IMR-90 (cell line): ENCODE results near the gene POLD4. TPM values are rescaled to one million over a fixed set of nuclear protein-coding genes. Genes with fewer than 3 reads are reported as not detected.
A peak's percentile ranks its signal among the peaks of the same experiment; 100 is the strongest.

Experiments
- ATAC-seq: fragments of 200-7000 bp; cut with Tn5 transposase; 2 replicates; pipeline ENCODE4 v1.9.1; 2020; ENCODE audit warnings: low read depth, mild to moderate bottlenecking, moderate library complexity
- BruUV-seq: library from RNA; stranded (reverse); fragments of 400-500 nt; replicated peaks from 2 replicates; lab custom pipeline; 2021; lab: Mats Ljungman, UMichigan
- CTCF ChIA-PET: fragments of 300-600 bp; formaldehyde crosslinking; extraction: SDS; loops from one replicate; lab custom pipeline; 2021; ENCODE audit warnings: antibody characterized with exemption; lab: Yijun Ruan, JAX
- POLR2A ChIA-PET: fragments of 300-600 bp; sonication (Branson Sonifier 250); formaldehyde crosslinking; loops from one replicate; lab custom pipeline; 2022; ENCODE audit warnings: antibody characterized with exemption; ENCODE audit not compliant: unreplicated experiment; lab: Charles Lee
- DNase-seq: peaks from one replicate; pipeline ENCODE4 v3.0.0; 2013
- H2AFZ ChIP-seq: replicated peaks from 2 replicates; pipeline ENCODE3; 2013; ENCODE audit warnings: low read length, mild to moderate bottlenecking; ENCODE audit not compliant: poor library complexity
- H2AK5ac ChIP-seq: 2 replicates; pipeline ENCODE4 v1.6.1; 2013; ENCODE audit warnings: low read depth, low read length, inconsistent platforms
- H2AK9ac ChIP-seq: replicated peaks from 2 replicates; pipeline ENCODE3; 2013; ENCODE audit warnings: mild to moderate bottlenecking, low read depth, low read length, moderate library complexity; ENCODE audit not compliant: poor library complexity
- H2BK120ac ChIP-seq: 2 replicates; pipeline ENCODE4 v1.6.1; 2013; ENCODE audit warnings: low read depth, low read length, inconsistent platforms
- H2BK15ac ChIP-seq: 3 replicates; pipeline ENCODE4 v1.6.1; 2013; ENCODE audit warnings: low read depth, low read length, inconsistent platforms
- H2BK20ac ChIP-seq: 2 replicates; pipeline ENCODE4 v1.6.1; 2013; ENCODE audit warnings: low read depth, mild to moderate bottlenecking, inconsistent platforms, low read length, moderate library complexity
- H2BK5ac ChIP-seq: 2 replicates; pipeline ENCODE4 v1.6.1; 2013; ENCODE audit warnings: mild to moderate bottlenecking, low read depth, low read length, inconsistent platforms; ENCODE audit not compliant: poor library complexity, severe bottlenecking
- H3K14ac ChIP-seq: replicated peaks from 2 replicates; pipeline ENCODE4 v1.6.1; 2013; ENCODE audit warnings: low read depth, low read length, inconsistent platforms
- H3K18ac ChIP-seq: 2 replicates; pipeline ENCODE4 v1.6.1; 2013; ENCODE audit warnings: low read depth, low read length, control low read depth
- H3K23ac ChIP-seq: 2 replicates; pipeline ENCODE4 v1.6.1; 2013; ENCODE audit warnings: low read depth, low read length, inconsistent platforms
- H3K27ac ChIP-seq: 2 replicates; pipeline ENCODE4 v1.5.1; 2013; ENCODE audit warnings: mild to moderate bottlenecking, control low read depth, low read length; ENCODE audit not compliant: insufficient read depth
- H3K27me3 ChIP-seq: 2 replicates; pipeline ENCODE4 v1.6.1; 2013; ENCODE audit warnings: low read length; ENCODE audit not compliant: control insufficient read depth, insufficient read depth
- H3K36me3 ChIP-seq: 2 replicates; pipeline ENCODE4 v1.6.1; 2013; ENCODE audit warnings: low read length, mixed read lengths; ENCODE audit not compliant: control insufficient read depth, insufficient read depth
- H3K4ac ChIP-seq: 2 replicates; pipeline ENCODE4 v1.6.1; 2013; ENCODE audit warnings: low read depth, low read length, inconsistent platforms
- H3K4me1 ChIP-seq: 2 replicates; pipeline ENCODE4 v1.6.1; 2013; ENCODE audit warnings: low read length, mixed read lengths; ENCODE audit not compliant: control insufficient read depth, insufficient read depth
- H3K4me2 ChIP-seq: 2 replicates; pipeline ENCODE4 v1.6.1; 2013; ENCODE audit warnings: low read depth, mild to moderate bottlenecking, control low read depth, low read length, moderate library complexity
- H3K4me3 ChIP-seq: 2 replicates; pipeline ENCODE4 v1.5.1; 2013; ENCODE audit warnings: low read depth, mild to moderate bottlenecking, control low read depth, low read length, moderate library complexity; ENCODE audit not compliant: insufficient read depth
- H3K56ac ChIP-seq: 2 replicates; pipeline ENCODE4 v1.6.1; 2013; ENCODE audit warnings: low read length, inconsistent platforms; ENCODE audit not compliant: insufficient read depth; ENCODE audit errors: extremely low read depth
- H3K79me1 ChIP-seq, 2 experiments: 2 replicates each; pipeline ENCODE4 v1.6.1; 2013; ENCODE audit warnings: low read length in 2 of 2, inconsistent platforms in 1 of 2, low read depth in 1 of 2
- H3K9ac ChIP-seq: 2 replicates; pipeline ENCODE4 v1.6.1; 2013; ENCODE audit warnings: low read depth, low read length, control low read depth
- H3K9me1 ChIP-seq: 2 replicates; pipeline ENCODE4 v1.6.1; 2013; ENCODE audit warnings: low read length, inconsistent platforms; ENCODE audit not compliant: insufficient read depth
- H3K9me3 ChIP-seq: 2 replicates; pipeline ENCODE4 v1.6.1; 2013; ENCODE audit warnings: low read length; ENCODE audit not compliant: control insufficient read depth, insufficient read depth
- H4K20me1 ChIP-seq: 2 replicates; pipeline ENCODE4 v1.6.1; 2013; ENCODE audit warnings: low read length, inconsistent platforms; ENCODE audit not compliant: insufficient read depth
- H4K5ac ChIP-seq: 2 replicates; pipeline ENCODE4 v1.6.1; 2013; ENCODE audit warnings: mild to moderate bottlenecking, low read depth, low read length, control low read depth
- H4K8ac ChIP-seq, 2 experiments: 2 replicates each; pipeline ENCODE4 v1.6.1; 2013; ENCODE audit warnings: low read depth in 2 of 2, low read length in 2 of 2, control low read depth in 1 of 2, inconsistent platforms in 1 of 2
- H4K91ac ChIP-seq: 2 replicates; pipeline ENCODE4 v1.6.1; 2013; ENCODE audit warnings: low read depth, low read length, inconsistent platforms; ENCODE audit not compliant: insufficient read depth
- BHLHE40 ChIP-seq: fragments of 150-350 bp; IDR thresholded peaks from 2 replicates; pipeline ENCODE4 v1.6.1; 2016; ENCODE audit warnings: mild to moderate bottlenecking, low read depth, low read length
- RFX5 ChIP-seq: IDR thresholded peaks from 2 replicates; pipeline ENCODE4 v1.8.0; 2012; ENCODE audit warnings: low read depth, mild to moderate bottlenecking, low read length, moderate library complexity
- USF2 ChIP-seq: fragments of 150-350 bp; IDR thresholded peaks from 2 replicates; pipeline ENCODE4 v1.6.1; 2017; ENCODE audit warnings: mild to moderate bottlenecking, antibody characterized with exemption, low read length, low read depth
- WGBS, 2 experiments: methylation state at CpG; one replicate each; pipeline versions ENCODE4 v1.1.5 to v1.1.7; 2013; ENCODE audit warnings: missing lambda C conversion rate in 2 of 2; ENCODE audit not compliant: insufficient read length in 1 of 2; ENCODE audit errors: extremely low coverage in 2 of 2; 5-methylcytosine and 5-hydroxymethylcytosine counted together
- dilution Hi-C: fragments of 300-500 bp; cut with HindIII; formaldehyde crosslinking; loops from one replicate; pipeline ENCODE4 v1.14.3; 2018; ENCODE audit warnings: low sequenced_read_pairs; ENCODE audit not compliant: unreplicated experiment
- in situ Hi-C: fragments of 300-500 bp; cut with MboI; formaldehyde crosslinking; loops from 3 replicates; pipeline ENCODE4 v1.14.3; 2019; ENCODE audit warnings: low sequenced_read_pairs, inconsistent platforms, mixed read lengths
- intact Hi-C: fragments of 100-400 bp; cut with micrococcal nuclease; formaldehyde crosslinking; loops from 2 replicates; pipeline ENCODE4 v1.10.0; 2022
- polyA plus RNA-seq, 3 experiments: library from polyadenylated mRNA; depleted of rRNA; stranded (reverse); fragments of >200 nt; gene quantifications; 2 replicates each; pipeline ENCODE4 v1.2.3, GENCODE V29; 2012; ENCODE audit warnings: low replicate concordance in 1 of 3
- total RNA-seq: library from RNA; depleted of rRNA; stranded (reverse); fragments of >200 nt; gene quantifications from 2 replicates; pipeline ENCODE4 v1.2.3, GENCODE V29; 2012

Gene POLD4
- total and polyA plus RNA-seq, 2 of the 4 experiments (the other 2 are of a cell fraction): 46.4 to 133 TPM

GRCh38 chr11:67349928-67350465 lies 3.3 kb downstream of the POLD4 start:
- H2AK5ac ChIP-seq: peak overlapping the region; percentile 17; the same call in 1 of the 2 replicates
- dilution Hi-C loops: no loop called here
- H4K5ac ChIP-seq: no peak overlapping the region
- H3K14ac ChIP-seq: no peak overlapping the region
- H3K23ac ChIP-seq: no peak overlapping the region
- H3K4me3 ChIP-seq: no peak overlapping the region
- H3K27ac ChIP-seq: no peak overlapping the region
- H2AFZ ChIP-seq: no peak overlapping the region
- in situ Hi-C loops: no loop called here
- H3K18ac ChIP-seq: no peak overlapping the region
- H3K36me3 ChIP-seq: peaks cover 3% of the 10 kb centered on the region; the same call in 1 of the 2 replicates
- H3K4ac ChIP-seq: no peak overlapping the region
- H2AK9ac ChIP-seq: no peak overlapping the region
- intact Hi-C loops: no loop called here
- POLR2A ChIA-PET: interaction anchor here (0.5 to 0.6 kb wide), 2 partner anchors 12 to 25 kb away, joined by 4 to 7 read pairs; no protein-coding TSS in a partner anchor
- no peak overlapping the region for H3K9ac ChIP-seq
- peaks cover 6% of the 10 kb centered on the region for H4K20me1 ChIP-seq
- ATAC-seq: no peak
- WGBS, 2 experiments: no CpG with 5 or more reads among the region's 4 CpGs
- H4K91ac ChIP-seq: no peak overlapping the region
- H2BK15ac ChIP-seq: no peak overlapping the region
- peaks cover 0 to 23% of the 10 kb centered on the region in 2 experiments; a peak in 2 of 4 replicates for H3K79me1 ChIP-seq
- no peak for DNase-seq
- no peak overlapping the region for H2BK120ac ChIP-seq
- peaks cover 7% of the 10 kb centered on the region for H3K9me1 ChIP-seq
- H4K8ac ChIP-seq: no peak overlapping the region
- H3K4me2 ChIP-seq: no peak overlapping the region
- peaks cover 17% of the 10 kb centered on the region for H3K4me1 ChIP-seq
- no TSS peak for BruUV-seq
- no peak overlapping the region for H2BK5ac ChIP-seq
- H3K9me3 ChIP-seq: no peaks in the 10 kb centered on the region
- TF ChIP-seq BHLHE40: no peak
- TF ChIP-seq RFX5: no peak
- no peak for TF ChIP-seq USF2
- CTCF ChIA-PET: interaction anchor here (0.6 to 10.1 kb wide), 3 partner anchors 9 to 29 kb away, joined by 3 to 128 read pairs (median 4); partner anchors contain the start of gene CLCF1
- H2BK20ac ChIP-seq: no peak overlapping the region
- no peaks in the 10 kb centered on the region for H3K27me3 ChIP-seq
- no peak overlapping the region for H3K56ac ChIP-seq
